Pancreas (tissue), 10 donors: ENCODE measurements around the gene DGCR8. TPM values are rescaled to one million over a fixed set of nuclear protein-coding genes. Genes with fewer than 3 reads are reported as not detected.

Experiments
- ATAC-seq, 4 donors: fragments of 200-7000 bp; cut with Tn5 transposase; one replicate each; pipeline versions ENCODE4 v1.8.0 to v1.9.1; 2020; ENCODE audit warnings: mild to moderate bottlenecking in 4 of 4, moderate library complexity in 4 of 4
- DNase-seq, 6 donors: peaks; one replicate each; pipeline ENCODE4 v3.0.0-alpha.2; 2020
- FAIRE-seq: peaks from 2 replicates; lab custom pipeline; 2012; peaks lifted over from hg19 to GRCh38; lab: Jason Lieb, UNC
- H3K27ac ChIP-seq, 4 donors: fragments of 200-600 bp; sonication (generic); 1 replicate in 3 of 4; 2 replicates in 1 of 4; pipeline versions ENCODE4 v1.5.0 to v1.8.0; 2020
- H3K27me3 ChIP-seq, 4 donors: fragments of 200-600 bp; one replicate each; pipeline ENCODE4 v1.8.0; 2021
- H3K36me3 ChIP-seq, 3 donors: fragments of 200-600 bp; sonication (generic) in 1 of 3; one replicate each; pipeline versions ENCODE4 v1.5.0 to v1.8.0; 2020 to 2021
- H3K4me1 ChIP-seq, 3 donors: fragments of 200-600 bp; one replicate each; pipeline ENCODE4 v1.8.0; 2021
- H3K4me3 ChIP-seq, 4 donors: fragments of 200-600 bp; sonication (generic) in 2 of 4; one replicate each; pipeline versions ENCODE4 v1.5.0 to v1.8.0; 2020 to 2021
- H3K9me3 ChIP-seq, 4 donors: fragments of 200-600 bp; one replicate each; pipeline ENCODE4 v1.8.0; 2021
- CTCF ChIP-seq, 4 donors: fragments of 200-600 bp; sonication (generic) in 3 of 4; IDR thresholded peaks; one replicate each; pipeline versions ENCODE4 v1.5.0 to v1.8.0; 2021; ENCODE audit warnings: antibody characterized with exemption in 4 of 4
- WGBS, 2 donors: extraction: QIAGEN DNeasy Blood & Tissue Kit; methylation state at CpG; one replicate each; pipeline ENCODE4 v1.1.7; 2013; 5-methylcytosine and 5-hydroxymethylcytosine counted together
- intact Hi-C, 3 donors: fragments of 100-400 bp; cut with DNase I; formaldehyde crosslinking; loops; one replicate each; pipeline versions ENCODE4 v1.11.1 to v1.14.2; 2022
- polyA plus RNA-seq, 2 donors: library from polyadenylated mRNA; stranded (reverse); fragments of 200-250 nt; gene quantifications; one replicate each; pipeline ENCODE4 v1.2.3, GENCODE V29; 2013
- total RNA-seq, 6 donors: library from RNA; stranded (reverse); fragmentation: NEBNext Ultra II Directional in 4 of 6; extraction: Animal tissue kit (Norgen Biotek cat#: 25700) in 4 of 6; gene quantifications; one replicate each; pipeline versions ENCODE4 v1.2.1 to v1.2.4, GENCODE V29; 2021 to 2023
- donor health status: healthy with polysubstance abuse.
- donor health status: DM: no; HTN: no; CAD: no; lungs with moderate emphysema.
- donor health status: DM: no; HTN: no; CAD: no.
- donor health status: control.
- donor health status: control.
- donor health status: Bipolar disorder and iron deficiency.
- donor health status: DM: yes; HTN: yes; CAD: no.
- donor health status: DM: no; HTN: no; CAD: no.
- donor health status: DM: no; HTN: no; CAD: no.
- donor health status: DM: yes; HTN: yes; CAD: no.

DGCR8 gene
- 10 to 100 TPM; 14.9 to 23.5 (median 16.4) TPM for total RNA-seq
- 10 to 100 TPM; 31.3 to 31.9 TPM for polyA plus RNA-seq

DNA sequence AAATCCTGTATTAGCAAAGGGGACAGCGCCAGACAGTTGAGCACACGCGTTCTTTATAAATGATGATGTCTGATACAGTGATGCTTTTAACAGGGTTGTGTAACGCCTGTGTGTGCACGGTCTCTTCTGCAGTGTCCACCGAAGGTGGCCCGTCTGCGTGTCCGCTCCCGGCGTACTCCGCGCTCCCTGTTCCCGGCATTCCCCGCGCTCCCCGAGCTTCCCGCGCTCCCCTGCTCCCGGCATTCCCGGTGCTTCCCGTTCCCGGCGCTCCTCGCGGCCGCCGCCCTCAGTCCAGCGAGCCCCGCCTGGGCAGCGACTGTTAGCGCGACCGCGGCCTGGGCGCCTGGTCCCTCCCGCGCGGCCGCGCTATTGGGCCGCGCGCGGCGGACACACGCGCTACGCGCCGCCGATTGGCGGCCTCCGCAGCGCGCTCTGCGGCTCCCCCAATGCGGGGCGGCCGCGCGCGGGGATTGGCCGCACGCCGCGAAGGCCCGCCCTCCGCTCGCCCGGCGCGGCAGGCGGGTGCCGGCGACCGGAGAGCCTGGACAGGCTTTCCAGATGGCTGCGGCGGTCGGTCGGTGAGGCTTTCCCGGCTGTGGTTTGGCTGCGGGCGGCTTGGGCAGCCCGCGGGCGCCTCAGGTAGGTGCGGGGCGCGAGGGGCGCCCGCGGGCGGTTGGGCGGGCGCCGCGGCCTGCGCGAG, at the start of gene DGCR8:
DGCR8 (plus strand) TSS at position 497 of the 700 bp plus-strand sequence. CDS start 5,723 bp downstream, outside the sequence.
- TF ChIP-seq CTCF (IDR thresholded peaks at IDR 0.05): no peak
- Histone ChIP-seq H3K9me3 (no peaks in the 10 kb centered on the region), H3K27me3 (no peaks in the 10 kb centered on the region), H3K4me1 (peaks cover 16 to 31% (median 18%) of the 10 kb centered on the region in 3 donors), H3K27ac (peak within 1 kb of the TSS; percentile 77 to 83 (median 80)), H3K4me3 (peak within 1 kb of the TSS; percentile 62 to 86 (median 72)), H3K36me3 (no peaks in the 10 kb centered on the region)
- 0 to 1% methylated on average over 86 to 100 of the region's 100 CpGs for WGBS, 2 donors
- FAIRE-seq: no peak
- DNase-seq: peak; percentile 93 to 97 (median 94)
- ATAC-seq: peak; percentile 94 to 97 (median 95)
- intact Hi-C loops: no loop called here

GRCh38 chr22:20031732-20032406, 48.2 kb upstream of the DGCR8 start:
- no peak for ATAC-seq
- peak in 2 of 6 donors; percentile 14 to 67 for DNase-seq
- FAIRE-seq: no peak
- intact Hi-C loops: no loop called here
- no peak overlapping the region for H3K27ac ChIP-seq
- no peaks in the 10 kb centered on the region for H3K36me3 ChIP-seq
- H3K9me3 ChIP-seq: no peaks in the 10 kb centered on the region
- no peaks in the 10 kb centered on the region for H3K27me3 ChIP-seq
- H3K4me3 ChIP-seq: no peak overlapping the region
- H3K4me1 ChIP-seq: peaks cover 9 to 15% (median 13%) of the 10 kb centered on the region in 3 donors
- WGBS, 2 donors: 89 to 96% methylated on average over 15 to 16 of the region's 16 CpGs
- TF ChIP-seq CTCF (IDR thresholded peaks at IDR 0.05): no peak

GRCh38 chr22:20032407-20032991, 47.5 kb upstream of the DGCR8 start:
- ATAC-seq (peak; percentile 26 to 75 (median 58)), DNase-seq (peak in 5 of 6 donors; percentile 28 to 72 (median 60)), FAIRE-seq (no peak)
- no peaks in the 10 kb centered on the region for H3K36me3 ChIP-seq
- no peaks in the 10 kb centered on the region for H3K9me3 ChIP-seq
- no peak for TF ChIP-seq CTCF (IDR thresholded peaks at IDR 0.05)
- intact Hi-C loops: no loop called here
- 54 to 62% methylated on average over 7 of the region's 7 CpGs for WGBS, 2 donors
- no peaks in the 10 kb centered on the region for H3K27me3 ChIP-seq
- H3K4me3 ChIP-seq: no peak overlapping the region
- peak overlapping the region in 1 of 4 donors; percentile 46 for H3K27ac ChIP-seq
- peaks cover 9 to 15% (median 13%) of the 10 kb centered on the region in 3 donors for H3K4me1 ChIP-seq

DNA sequence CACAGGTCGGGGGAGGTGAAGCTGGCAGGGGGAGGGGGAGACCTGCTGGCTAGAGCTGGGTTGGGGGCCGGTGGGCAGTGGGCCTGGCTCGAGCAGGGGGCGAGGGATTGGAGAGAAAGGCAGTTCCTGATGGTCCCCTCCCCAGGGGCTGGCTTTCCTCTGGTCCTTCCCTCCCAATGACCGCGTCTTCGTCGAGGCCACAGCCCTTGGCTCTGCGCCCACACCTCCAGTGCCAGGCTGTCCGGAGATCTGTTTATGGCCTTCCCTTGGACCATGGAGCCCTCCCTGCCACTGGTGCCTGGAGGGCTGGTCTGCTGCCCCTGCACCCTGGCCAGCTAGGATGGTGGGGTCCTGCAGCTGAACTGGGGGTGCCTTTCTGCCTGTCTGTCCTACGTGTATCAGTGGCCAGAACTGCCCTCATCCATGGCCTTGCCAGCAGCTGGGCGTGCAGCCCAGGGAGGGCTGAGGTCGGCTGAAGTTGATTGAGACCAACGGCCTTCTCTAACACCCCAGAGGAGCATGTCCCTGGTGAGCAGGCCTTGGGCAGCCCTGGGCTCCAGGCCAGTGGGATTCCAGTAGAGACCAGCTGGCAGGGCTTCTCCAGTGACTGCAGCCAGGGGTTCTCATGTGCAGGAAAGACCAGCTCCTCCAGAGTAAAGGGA, 46.9 kb upstream of the DGCR8 start:
- WGBS, 2 donors: 32 to 37% methylated on average over 14 of the region's 14 CpGs
- FAIRE-seq: no peak

More for the DNA sequence above, 46.9 kb upstream of the DGCR8 start:
- intact Hi-C loops: no loop called here
- peak overlapping the region in 2 of 4 donors; percentile 29 to 46 for H3K27ac ChIP-seq
- H3K4me1 ChIP-seq: peaks cover 9 to 15% (median 13%) of the 10 kb centered on the region in 3 donors
- DNase-seq: peak; percentile 53 to 87 (median 68)
- H3K4me3 ChIP-seq: no peak overlapping the region
- H3K36me3 ChIP-seq: no peaks in the 10 kb centered on the region
- H3K9me3 ChIP-seq: no peaks in the 10 kb centered on the region
- peak; percentile 71 to 86 (median 78) for ATAC-seq
- no peak for TF ChIP-seq CTCF (IDR thresholded peaks at IDR 0.05)
- H3K27me3 ChIP-seq: no peaks in the 10 kb centered on the region
